ENCODE data around the gene OR6C74. TPM values are rescaled to one million over a fixed set of nuclear protein-coding genes. Genes with fewer than 3 reads are reported as not detected.

The OR6C74 gene
- total RNA-seq, 1 donor from 2014 or later: not detected

Other genes starting within 250 kb of the OR6C74 start
- not detected for gene NEUROD4, start 224.6 kb upstream of the OR6C74 start, total RNA-seq
- not detected for gene OR9K2, start 118.2 kb upstream of the OR6C74 start, total RNA-seq
- gene OR10A7, start 23.6 kb upstream of the OR6C74 start, total RNA-seq: not detected
- gene OR6C6, start 52.0 kb downstream of the OR6C74 start, total RNA-seq: not detected
- not detected for gene OR6C1, start 69.7 kb downstream of the OR6C74 start, total RNA-seq
- not detected for gene OR6C3, start 86.1 kb downstream of the OR6C74 start, total RNA-seq
- not detected for gene OR6C75, start 118.4 kb downstream of the OR6C74 start, total RNA-seq
- gene OR6C65, start 155.9 kb downstream of the OR6C74 start, total RNA-seq: not detected
- not detected for gene OR6C76, start 181.6 kb downstream of the OR6C74 start, total RNA-seq
- gene OR6C2, start 199.5 kb downstream of the OR6C74 start, total RNA-seq: not detected
- not detected for gene OR6C70, start 225.5 kb downstream of the OR6C74 start, total RNA-seq
- gene OR6C68, start 247.8 kb downstream of the OR6C74 start, total RNA-seq: not detected

Measured in left ventricle myocardium inferior (tissue), 1 donor.